NB4 (cell line): ENCODE results near the gene CDC23.

ENCODE experiments used
- CTCF ChIP-seq: IDR thresholded peaks from one replicate; pipeline ENCODE4 v1.5.1; 2012; ENCODE audit warnings: low read depth, low read length
- POLR2A ChIP-seq: IDR thresholded peaks from 2 replicates; pipeline ENCODE4 v1.6.1; 2011; ENCODE audit warnings: mild to moderate bottlenecking; ENCODE audit not compliant: insufficient read length; ENCODE audit errors: extremely low read depth
- TF ChIP-seq, protein P1 (sequence below): IDR thresholded peaks from 2 replicates; pipeline ENCODE4 v1.6.1; 2011; ENCODE audit warnings: low read depth, low read length

- TF ChIP-seq POLR2A (no peak), CTCF (no peak)
- TF ChIP-seq, protein P1, sequence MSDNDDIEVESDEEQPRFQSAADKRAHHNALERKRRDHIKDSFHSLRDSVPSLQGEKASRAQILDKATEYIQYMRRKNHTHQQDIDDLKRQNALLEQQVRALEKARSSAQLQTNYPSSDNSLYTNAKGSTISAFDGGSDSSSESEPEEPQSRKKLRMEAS, result no peak
Measured at GRCh38 chr5:138139781-138140090, 73.4 kb downstream of the CDC23 start.
